H9 (cell line): ENCODE data around the gene CDKAL1. TPM values are rescaled to one million over a fixed set of nuclear protein-coding genes. Genes with fewer than 3 reads are reported as not detected.

Source experiments
- DNase-seq: peaks from one replicate; pipeline ENCODE4 v3.0.0-alpha.2; 2017
- H2AFZ ChIP-seq: one replicate; pipeline ENCODE4 v1.6.1; 2013; ENCODE audit warnings: mild to moderate bottlenecking, low read length, control low read depth, moderate library complexity
- H2AK5ac ChIP-seq: 2 replicates; pipeline ENCODE4 v1.6.1; 2013; ENCODE audit warnings: low read length, control low read depth, mixed read lengths; ENCODE audit not compliant: insufficient read length
- H2BK120ac ChIP-seq: one replicate; pipeline ENCODE4 v1.6.1; 2013; ENCODE audit warnings: low read depth, mild to moderate bottlenecking, low read length, control low read depth, inconsistent platforms; ENCODE audit not compliant: poor library complexity, severe bottlenecking
- H2BK12ac ChIP-seq: 2 replicates; pipeline ENCODE4 v1.6.1; 2013; ENCODE audit warnings: low read length, control low read depth, mixed read lengths, low read depth; ENCODE audit not compliant: insufficient read length
- H2BK15ac ChIP-seq: 2 replicates; pipeline ENCODE4 v1.6.1; 2013; ENCODE audit warnings: low read depth, low read length, control low read depth
- H2BK20ac ChIP-seq: one replicate; pipeline ENCODE4 v1.6.1; 2013; ENCODE audit warnings: low read depth, mild to moderate bottlenecking, low read length, control low read depth, inconsistent platforms; ENCODE audit not compliant: poor library complexity, severe bottlenecking
- H2BK5ac ChIP-seq: 2 replicates; pipeline ENCODE4 v1.6.1; 2013; ENCODE audit warnings: low read length, control low read depth, mixed read lengths; ENCODE audit not compliant: insufficient read length
- H3K14ac ChIP-seq: 2 replicates; pipeline ENCODE4 v1.6.1; 2013; ENCODE audit warnings: low read length, control low read depth; ENCODE audit not compliant: insufficient read depth
- H3K18ac ChIP-seq: 2 replicates; pipeline ENCODE4 v1.6.1; 2013; ENCODE audit warnings: low read depth, mild to moderate bottlenecking, mixed read lengths, low read length, control low read depth; ENCODE audit not compliant: insufficient read length
- H3K23ac ChIP-seq: 2 replicates; pipeline ENCODE4 v1.6.1; 2013; ENCODE audit warnings: low read length, control low read depth, mixed read lengths, low read depth; ENCODE audit not compliant: insufficient read length
- H3K23me2 ChIP-seq: 2 replicates; pipeline ENCODE4 v1.6.1; 2013; ENCODE audit warnings: low read depth, mild to moderate bottlenecking, mixed read lengths, low read length, control low read depth; ENCODE audit not compliant: insufficient read length, poor library complexity, severe bottlenecking
- H3K27ac ChIP-seq: 2 replicates; pipeline ENCODE4 v1.5.1; 2013; ENCODE audit warnings: low read length, control low read depth, mixed read lengths, low read depth; ENCODE audit not compliant: insufficient read length
- H3K27me3 ChIP-seq: 2 replicates; pipeline ENCODE4 v1.6.1; 2013; ENCODE audit warnings: low read length, control low read depth, inconsistent platforms; ENCODE audit not compliant: insufficient read depth
- H3K4ac ChIP-seq: 2 replicates; pipeline ENCODE4 v1.6.1; 2013; ENCODE audit warnings: low read depth, mild to moderate bottlenecking, control low read depth, inconsistent platforms, low read length, moderate library complexity
- H3K4me1 ChIP-seq: 2 replicates; pipeline ENCODE4 v1.6.1; 2013; ENCODE audit warnings: low read length, control low read depth, inconsistent platforms; ENCODE audit not compliant: insufficient read depth
- H3K4me2 ChIP-seq: 2 replicates; pipeline ENCODE4 v1.6.1; 2013; ENCODE audit warnings: low read length, control low read depth, mixed read lengths; ENCODE audit not compliant: insufficient read length, insufficient read depth
- H3K56ac ChIP-seq: 2 replicates; pipeline ENCODE4 v1.6.1; 2013; ENCODE audit warnings: low read depth, mild to moderate bottlenecking, mixed read lengths, low read length, control low read depth; ENCODE audit not compliant: insufficient read length
- H3K79me1 ChIP-seq: 2 replicates; pipeline ENCODE4 v1.6.1; 2013; ENCODE audit warnings: low read depth, mild to moderate bottlenecking, moderate library complexity, low read length, control low read depth, inconsistent platforms; ENCODE audit not compliant: insufficient read depth, poor library complexity, severe bottlenecking
- H3K79me2 ChIP-seq: 2 replicates; pipeline ENCODE4 v1.6.1; 2013; ENCODE audit warnings: low read length, control low read depth, inconsistent platforms; ENCODE audit not compliant: insufficient read depth
- H3K9ac ChIP-seq: 2 replicates; pipeline ENCODE4 v1.6.1; 2013; ENCODE audit warnings: low read length, control low read depth, mixed read lengths; ENCODE audit not compliant: insufficient read length; ENCODE audit errors: extremely low read depth
- H3K9me3 ChIP-seq: one replicate; pipeline ENCODE4 v1.6.1; 2013; ENCODE audit warnings: low read depth, low read length, inconsistent platforms; ENCODE audit not compliant: control insufficient read depth
- H3T11ph ChIP-seq: one replicate; pipeline ENCODE4 v1.6.1; 2013; ENCODE audit warnings: mild to moderate bottlenecking, low read length, control low read depth, inconsistent platforms
- H4K20me1 ChIP-seq: one replicate; pipeline ENCODE4 v1.6.1; 2013; ENCODE audit not compliant: control insufficient read depth, insufficient read length, insufficient read depth
- H4K5ac ChIP-seq: 2 replicates; pipeline ENCODE4 v1.6.1; 2013; ENCODE audit warnings: low read depth, mild to moderate bottlenecking, mixed read lengths, low read length, control low read depth; ENCODE audit not compliant: insufficient read length
- H4K8ac ChIP-seq: replicated peaks from 2 replicates; pipeline ENCODE4 v1.6.1; 2013; ENCODE audit warnings: low read length, control low read depth, mixed read lengths, low read depth; ENCODE audit not compliant: insufficient read length
- H4K91ac ChIP-seq: 2 replicates; pipeline ENCODE4 v1.6.1; 2013; ENCODE audit warnings: low read depth, mild to moderate bottlenecking, moderate library complexity, mixed read lengths, low read length, control low read depth; ENCODE audit not compliant: insufficient read length
- H3K27ac Mint-ChIP-seq, 3 experiments: 2 replicates in 2 of 3; 3 replicates in 1 of 3; pipeline ENCODE4 v1.8.0; 2020 to 2021; ENCODE audit warnings: mixed read lengths in 3 of 3, mild to moderate bottlenecking in 1 of 3, moderate library complexity in 1 of 3
- H3K27me3 Mint-ChIP-seq: 2 replicates; pipeline ENCODE4 v1.8.0; 2021; ENCODE audit warnings: low read depth, mild to moderate bottlenecking, moderate library complexity, mixed read lengths
- H3K36me3 Mint-ChIP-seq, 3 experiments: 2 replicates in 2 of 3; 3 replicates in 1 of 3; pipeline ENCODE4 v1.8.0; 2020 to 2021; ENCODE audit warnings: low read depth in 3 of 3, mixed read lengths in 3 of 3; ENCODE audit not compliant: insufficient read depth in 1 of 3
- H3K4me1 Mint-ChIP-seq, 2 experiments: 2 replicates each; pipeline ENCODE4 v1.8.0; 2020; ENCODE audit warnings: mixed read lengths in 2 of 2
- H3K4me3 Mint-ChIP-seq, 2 experiments: 2 replicates in 1 of 2; 3 replicates in 1 of 2; pipeline ENCODE4 v1.8.0; 2020 to 2021; ENCODE audit warnings: mild to moderate bottlenecking in 2 of 2, mixed read lengths in 2 of 2, moderate library complexity in 1 of 2
- H3K9me3 Mint-ChIP-seq, 2 experiments: 2 replicates in 1 of 2; 3 replicates in 1 of 2; pipeline ENCODE4 v1.8.0; 2020; ENCODE audit warnings: mild to moderate bottlenecking in 2 of 2, mixed read lengths in 2 of 2, moderate library complexity in 1 of 2
- WGBS: extraction: QIAGEN DNeasy Blood & Tissue Kit; methylation state at CpG from one replicate; pipeline ENCODE4 v1.1.7; 2013; ENCODE audit warnings: missing lambda C conversion rate, low lambda C conversion rate, mixed read lengths; ENCODE audit not compliant: insufficient read length; ENCODE audit errors: extremely low coverage; 5-methylcytosine and 5-hydroxymethylcytosine counted together
- total RNA-seq: library from RNA; stranded (reverse); gene quantifications from 2 replicates; pipeline ENCODE4 v1.2.1, GENCODE V29; 2021
- TF ChIP-seq, protein P1 (sequence below): fragments of 200-600 bp; sonication (generic); conservative IDR thresholded peaks from 3 replicates; pipeline ENCODE4 v1.8.0; 2021; ENCODE audit warnings: antibody characterized with exemption, mild to moderate bottlenecking

Gene CDKAL1
- total RNA-seq, 1 experiment from 2014 or later, result 23.0 TPM

DNA sequence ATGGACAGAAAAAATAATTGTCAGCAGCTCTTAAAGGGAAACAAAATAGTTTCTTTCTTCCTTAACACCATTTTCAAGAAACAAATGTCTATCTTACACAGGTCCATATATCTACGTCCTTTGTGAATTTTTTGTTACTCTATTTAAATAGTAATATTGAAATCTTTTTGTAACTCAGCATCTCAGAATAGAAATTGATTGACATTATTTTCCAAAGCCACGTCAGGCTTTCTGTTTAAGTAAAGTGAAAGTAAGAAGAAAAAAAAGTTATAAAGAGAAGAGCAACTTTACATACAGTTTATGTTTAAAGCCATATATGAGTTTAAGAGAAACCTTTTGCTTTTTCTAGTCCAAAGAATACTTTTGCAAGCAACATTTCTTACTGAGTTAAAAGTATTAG is 656.4 kb downstream of the CDKAL1 start:
- H4K8ac ChIP-seq, result no peak overlapping the region
- no CpG with 5 or more reads among the region's 2 CpGs for WGBS
- H3T11ph ChIP-seq, result no peak overlapping the region
- H3K27ac Mint-ChIP-seq, result no peak overlapping the region
- H3K27me3 ChIP-seq, result no peaks in the 10 kb centered on the region
- H3K4me1 Mint-ChIP-seq, result peaks cover 36 to 44% of the 10 kb centered on the region in 2 experiments
- no peak overlapping the region for H2BK20ac ChIP-seq
- no peaks in the 10 kb centered on the region for H3K79me1 ChIP-seq
- H3K18ac ChIP-seq, result no peak overlapping the region
- no peak overlapping the region for H4K91ac ChIP-seq
- H3K27ac ChIP-seq, result no peak overlapping the region
- no peaks in the 10 kb centered on the region for H3K27me3 Mint-ChIP-seq
- H3K9me3 ChIP-seq, result no peaks in the 10 kb centered on the region
- no peak overlapping the region for H3K14ac ChIP-seq
- H3K4me1 ChIP-seq, result peaks cover 9% of the 10 kb centered on the region; the same call in 1 of the 2 replicates
- no peak overlapping the region for H3K4me2 ChIP-seq
- H3K4me3 Mint-ChIP-seq, result no peak overlapping the region
- TF ChIP-seq, protein P1, sequence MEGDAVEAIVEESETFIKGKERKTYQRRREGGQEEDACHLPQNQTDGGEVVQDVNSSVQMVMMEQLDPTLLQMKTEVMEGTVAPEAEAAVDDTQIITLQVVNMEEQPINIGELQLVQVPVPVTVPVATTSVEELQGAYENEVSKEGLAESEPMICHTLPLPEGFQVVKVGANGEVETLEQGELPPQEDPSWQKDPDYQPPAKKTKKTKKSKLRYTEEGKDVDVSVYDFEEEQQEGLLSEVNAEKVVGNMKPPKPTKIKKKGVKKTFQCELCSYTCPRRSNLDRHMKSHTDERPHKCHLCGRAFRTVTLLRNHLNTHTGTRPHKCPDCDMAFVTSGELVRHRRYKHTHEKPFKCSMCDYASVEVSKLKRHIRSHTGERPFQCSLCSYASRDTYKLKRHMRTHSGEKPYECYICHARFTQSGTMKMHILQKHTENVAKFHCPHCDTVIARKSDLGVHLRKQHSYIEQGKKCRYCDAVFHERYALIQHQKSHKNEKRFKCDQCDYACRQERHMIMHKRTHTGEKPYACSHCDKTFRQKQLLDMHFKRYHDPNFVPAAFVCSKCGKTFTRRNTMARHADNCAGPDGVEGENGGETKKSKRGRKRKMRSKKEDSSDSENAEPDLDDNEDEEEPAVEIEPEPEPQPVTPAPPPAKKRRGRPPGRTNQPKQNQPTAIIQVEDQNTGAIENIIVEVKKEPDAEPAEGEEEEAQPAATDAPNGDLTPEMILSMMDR, result no peak
- H3K79me2 ChIP-seq, result no peaks in the 10 kb centered on the region
- H3K23ac ChIP-seq, result no peak overlapping the region
- no peak overlapping the region for H3K56ac ChIP-seq
- H2AFZ ChIP-seq, result no peak overlapping the region
- H2AK5ac ChIP-seq, result no peak overlapping the region
- H2BK12ac ChIP-seq, result no peak overlapping the region
- peaks cover 6 to 14% of the 10 kb centered on the region in 2 experiments; a peak in 4 of 5 replicates for H3K9me3 Mint-ChIP-seq
- no peak for DNase-seq
- peaks cover 6 to 14% (median 10%) of the 10 kb centered on the region in 3 experiments; a peak in 6 of 7 replicates for H3K36me3 Mint-ChIP-seq
- no peak overlapping the region for H2BK120ac ChIP-seq
- no peak overlapping the region for H3K9ac ChIP-seq
- no peak overlapping the region for H2BK15ac ChIP-seq
- no peaks in the 10 kb centered on the region for H3K23me2 ChIP-seq
- no peak overlapping the region for H2BK5ac ChIP-seq
- H4K5ac ChIP-seq, result no peak overlapping the region
- no peaks in the 10 kb centered on the region for H4K20me1 ChIP-seq
- no peak overlapping the region for H3K4ac ChIP-seq
